Measurements from ENCODE around the gene BCL7A. TPM values are rescaled to one million over a fixed set of nuclear protein-coding genes. Genes with fewer than 3 reads are reported as not detected.
A peak's percentile ranks its signal among the peaks of the same experiment; 100 is the strongest.

The BCL7A gene
- total and polyA plus RNA-seq, 9 of the 15 experiments (the other 6 are each of a cell fraction or from before 2014, with no cell fraction given), result 0.25 to 21.9 (median 14.9) TPM

GRCh38 chr12:122023339-122024131 is 1.9 kb downstream of the BCL7A start (continued):
- TF ChIP-seq, protein P1, sequence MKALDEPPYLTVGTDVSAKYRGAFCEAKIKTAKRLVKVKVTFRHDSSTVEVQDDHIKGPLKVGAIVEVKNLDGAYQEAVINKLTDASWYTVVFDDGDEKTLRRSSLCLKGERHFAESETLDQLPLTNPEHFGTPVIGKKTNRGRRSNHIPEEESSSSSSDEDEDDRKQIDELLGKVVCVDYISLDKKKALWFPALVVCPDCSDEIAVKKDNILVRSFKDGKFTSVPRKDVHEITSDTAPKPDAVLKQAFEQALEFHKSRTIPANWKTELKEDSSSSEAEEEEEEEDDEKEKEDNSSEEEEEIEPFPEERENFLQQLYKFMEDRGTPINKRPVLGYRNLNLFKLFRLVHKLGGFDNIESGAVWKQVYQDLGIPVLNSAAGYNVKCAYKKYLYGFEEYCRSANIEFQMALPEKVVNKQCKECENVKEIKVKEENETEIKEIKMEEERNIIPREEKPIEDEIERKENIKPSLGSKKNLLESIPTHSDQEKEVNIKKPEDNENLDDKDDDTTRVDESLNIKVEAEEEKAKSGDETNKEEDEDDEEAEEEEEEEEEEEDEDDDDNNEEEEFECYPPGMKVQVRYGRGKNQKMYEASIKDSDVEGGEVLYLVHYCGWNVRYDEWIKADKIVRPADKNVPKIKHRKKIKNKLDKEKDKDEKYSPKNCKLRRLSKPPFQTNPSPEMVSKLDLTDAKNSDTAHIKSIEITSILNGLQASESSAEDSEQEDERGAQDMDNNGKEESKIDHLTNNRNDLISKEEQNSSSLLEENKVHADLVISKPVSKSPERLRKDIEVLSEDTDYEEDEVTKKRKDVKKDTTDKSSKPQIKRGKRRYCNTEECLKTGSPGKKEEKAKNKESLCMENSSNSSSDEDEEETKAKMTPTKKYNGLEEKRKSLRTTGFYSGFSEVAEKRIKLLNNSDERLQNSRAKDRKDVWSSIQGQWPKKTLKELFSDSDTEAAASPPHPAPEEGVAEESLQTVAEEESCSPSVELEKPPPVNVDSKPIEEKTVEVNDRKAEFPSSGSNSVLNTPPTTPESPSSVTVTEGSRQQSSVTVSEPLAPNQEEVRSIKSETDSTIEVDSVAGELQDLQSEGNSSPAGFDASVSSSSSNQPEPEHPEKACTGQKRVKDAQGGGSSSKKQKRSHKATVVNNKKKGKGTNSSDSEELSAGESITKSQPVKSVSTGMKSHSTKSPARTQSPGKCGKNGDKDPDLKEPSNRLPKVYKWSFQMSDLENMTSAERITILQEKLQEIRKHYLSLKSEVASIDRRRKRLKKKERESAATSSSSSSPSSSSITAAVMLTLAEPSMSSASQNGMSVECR (CRISPR knock-in tag; IDR thresholded peaks at IDR 0.05), result 0 out of 2 replicates have a peak, but pooled peaks have one; percentile 72
- TF ChIP-seq, protein P2, sequence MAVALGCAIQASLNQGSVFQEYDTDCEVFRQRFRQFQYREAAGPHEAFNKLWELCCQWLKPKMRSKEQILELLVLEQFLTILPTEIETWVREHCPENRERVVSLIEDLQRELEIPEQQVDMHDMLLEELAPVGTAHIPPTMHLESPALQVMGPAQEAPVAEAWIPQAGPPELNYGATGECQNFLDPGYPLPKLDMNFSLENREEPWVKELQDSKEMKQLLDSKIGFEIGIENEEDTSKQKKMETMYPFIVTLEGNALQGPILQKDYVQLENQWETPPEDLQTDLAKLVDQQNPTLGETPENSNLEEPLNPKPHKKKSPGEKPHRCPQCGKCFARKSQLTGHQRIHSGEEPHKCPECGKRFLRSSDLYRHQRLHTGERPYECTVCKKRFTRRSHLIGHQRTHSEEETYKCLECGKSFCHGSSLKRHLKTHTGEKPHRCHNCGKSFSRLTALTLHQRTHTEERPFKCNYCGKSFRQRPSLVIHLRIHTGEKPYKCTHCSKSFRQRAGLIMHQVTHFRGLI (CRISPR knock-in tag; IDR thresholded peaks at IDR 0.05), result no peak
- TF ChIP-seq TCF3 (CRISPR knock-in tag; IDR thresholded peaks at IDR 0.05), result no peak
- TF ChIP-seq JUND (IDR thresholded peaks at IDR 0.05; ENCODE audit: borderline replicate concordance, low read depth, low read length), result no peak
- no peak for TF ChIP-seq JUND (tag; IDR thresholded peaks at IDR 0.05; ENCODE audit: borderline replicate concordance, low read depth, low read length)
- no peak for TF ChIP-seq ELF4 (CRISPR knock-in tag; IDR thresholded peaks at IDR 0.05)
- no peak for TF ChIP-seq ZNF584 (CRISPR knock-in tag; IDR thresholded peaks at IDR 0.05; ENCODE audit: low read depth)
- no peak for TF ChIP-seq NCOR1 (IDR thresholded peaks at IDR 0.05)
- no peak for TF ChIP-seq DEAF1 (CRISPR knock-in tag; IDR thresholded peaks at IDR 0.05)
- no peak for TF ChIP-seq ZNF121 (CRISPR knock-in tag; conservative IDR thresholded peaks at IDR 0.05)
- no peak for TF ChIP-seq BCOR (IDR thresholded peaks at IDR 0.05)
- TF ChIP-seq WHSC1 (IDR thresholded peaks at IDR 0.05; ENCODE audit: low read length), result no peak
- TF ChIP-seq ZFX (CRISPR knock-in tag; IDR thresholded peaks at IDR 0.05), result peak; percentile 32
- TF ChIP-seq SAP30 (IDR thresholded peaks at IDR 0.05; ENCODE audit: borderline replicate concordance, insufficient read depth, low read depth, low read length, poor library complexity, severe bottlenecking), result peak; percentile 91
- no peak for TF ChIP-seq NFXL1 (CRISPR knock-in tag; IDR thresholded peaks at IDR 0.05)
- TF ChIP-seq TAF7 (tag; IDR thresholded peaks at IDR 0.05), result no peak
- TF ChIP-seq, protein P3, sequence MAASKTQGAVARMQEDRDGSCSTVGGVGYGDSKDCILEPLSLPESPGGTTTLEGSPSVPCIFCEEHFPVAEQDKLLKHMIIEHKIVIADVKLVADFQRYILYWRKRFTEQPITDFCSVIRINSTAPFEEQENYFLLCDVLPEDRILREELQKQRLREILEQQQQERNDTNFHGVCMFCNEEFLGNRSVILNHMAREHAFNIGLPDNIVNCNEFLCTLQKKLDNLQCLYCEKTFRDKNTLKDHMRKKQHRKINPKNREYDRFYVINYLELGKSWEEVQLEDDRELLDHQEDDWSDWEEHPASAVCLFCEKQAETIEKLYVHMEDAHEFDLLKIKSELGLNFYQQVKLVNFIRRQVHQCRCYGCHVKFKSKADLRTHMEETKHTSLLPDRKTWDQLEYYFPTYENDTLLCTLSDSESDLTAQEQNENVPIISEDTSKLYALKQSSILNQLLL (CRISPR knock-in tag; IDR thresholded peaks at IDR 0.05; ENCODE audit: borderline replicate concordance), result no peak
- no peak for TF ChIP-seq MYNN (IDR thresholded peaks at IDR 0.05)
- TF ChIP-seq MYNN (CRISPR knock-in tag; IDR thresholded peaks at IDR 0.05), result no peak
- no peak for TF ChIP-seq POU5F1 (IDR thresholded peaks at IDR 0.05; ENCODE audit: borderline replicate concordance, low read depth, low read length, partially characterized antibody)
